ENCODE data around the gene RAB10.

GRCh38 chr2:26126074-26126473, 92.2 kb downstream of the RAB10 start:
- TF ChIP-seq POLR2A (IDR thresholded peaks at IDR 0.05; ENCODE audit: borderline replicate concordance, extremely low read depth, insufficient read depth, insufficient read length) = no peak
- TF ChIP-seq ZNF274 (IDR thresholded peaks at IDR 0.05; ENCODE audit: low read depth, low read length) = no peak
- no peak for TF ChIP-seq POLR2AphosphoS5 (IDR thresholded peaks at IDR 0.05; ENCODE audit: low read depth, low read length)
- TF ChIP-seq CTCF (IDR thresholded peaks at IDR 0.05 in 2 of 3, conservative IDR thresholded peaks at IDR 0.05 in 1 of 3; ENCODE audit: borderline replicate concordance in 1 of 3, insufficient read depth in 1 of 3, low read depth in 2 of 3, low read length in 2 of 3) = no peak
- no peak for TF ChIP-seq JUND (IDR thresholded peaks at IDR 0.05)
- no peak for TF ChIP-seq REST (IDR thresholded peaks at IDR 0.05; ENCODE audit: low read depth)
- no peak for TF ChIP-seq SP1 (IDR thresholded peaks at IDR 0.05; ENCODE audit: low read depth)

Measured in HCT116 (cell line).